WTC11 (cell line): ENCODE measurements around the gene ZFR. TPM values are rescaled to one million over a fixed set of nuclear protein-coding genes. Genes with fewer than 3 reads are reported as not detected.

Source experiments
- ATAC-seq: fragments of 200-7000 bp; cut with Tn5 transposase; 2 replicates; pipeline ENCODE4 v1.10.0; 2021; ENCODE audit warnings: mild to moderate bottlenecking, moderate library complexity
- CTCF ChIA-PET: fragments of 300-600 bp; sonication (Branson Sonifier 250); formaldehyde crosslinking; loops from one replicate; lab custom pipeline; 2021; ENCODE audit warnings: antibody characterized with exemption; lab: Charles Lee
- POLR2A ChIA-PET: fragments of 350-600 bp; sonication (Branson Sonifier 250); formaldehyde crosslinking; loops from one replicate; lab custom pipeline; 2021; ENCODE audit warnings: antibody characterized with exemption; lab: Charles Lee
- DNase-seq: peaks from one replicate; pipeline ENCODE4 v3.0.0; 2021; ENCODE audit warnings: low spot score
- H3K27ac Mint-ChIP-seq: 2 replicates; pipeline ENCODE4 v1.8.0; 2021; ENCODE audit warnings: mixed read lengths
- H3K27me3 Mint-ChIP-seq: 2 replicates; pipeline ENCODE4 v1.8.0; 2021; ENCODE audit warnings: low read depth, mild to moderate bottlenecking, moderate library complexity, mixed read lengths
- H3K36me3 Mint-ChIP-seq: 2 replicates; pipeline ENCODE4 v1.8.0; 2021; ENCODE audit warnings: mixed read lengths
- H3K4me1 Mint-ChIP-seq: 2 replicates; pipeline ENCODE4 v1.8.0; 2022; ENCODE audit warnings: mixed read lengths
- H3K4me3 Mint-ChIP-seq: 2 replicates; pipeline ENCODE4 v1.8.0; 2021; ENCODE audit warnings: mild to moderate bottlenecking, moderate library complexity, mixed read lengths
- H3K9me3 Mint-ChIP-seq: 2 replicates; pipeline ENCODE4 v1.8.0; 2021; ENCODE audit warnings: mixed read lengths
- CDX4 ChIP-seq: fragments of 250-450 bp; sonication (Bioruptor Pico); IDR thresholded peaks from 2 replicates; pipeline ENCODE4 v1.9.0; 2021; ENCODE audit warnings: moderate library complexity, mild to moderate bottlenecking, inconsistent platforms, borderline replicate concordance
- CTCF ChIP-seq: fragments of 200-600 bp; IDR thresholded peaks from 2 replicates; pipeline ENCODE4 v1.8.0; 2022; ENCODE audit warnings: antibody characterized with exemption
- ERG ChIP-seq: fragments of 250-450 bp; sonication (Bioruptor Pico); IDR thresholded peaks from 2 replicates; pipeline ENCODE4 v1.8.0; 2021; ENCODE audit warnings: mild to moderate bottlenecking
- ETV6 ChIP-seq: sonication (generic); formaldehyde crosslinking; IDR thresholded peaks from 2 replicates; pipeline ENCODE4 v1.8.1; 2022; ENCODE audit warnings: mild to moderate bottlenecking, missing genetic modification reagents
- FOXK1 ChIP-seq: sonication (generic); formaldehyde crosslinking; IDR thresholded peaks from 2 replicates; pipeline ENCODE4 v1.8.0; 2022; ENCODE audit warnings: mild to moderate bottlenecking, moderate library complexity, missing genetic modification reagents
- GTF2I ChIP-seq: fragments of 250-450 bp; sonication (Bioruptor Pico); conservative IDR thresholded peaks from 2 replicates; pipeline ENCODE4 v1.4.0; 2021; ENCODE audit warnings: mild to moderate bottlenecking
- HMGA2 ChIP-seq: fragments of 250-450 bp; sonication (Bioruptor Pico); IDR thresholded peaks from 2 replicates; pipeline ENCODE4 v1.4.0; 2021; ENCODE audit warnings: mild to moderate bottlenecking, moderate library complexity
- KAT7 ChIP-seq: sonication (generic); formaldehyde crosslinking; IDR thresholded peaks from 2 replicates; pipeline ENCODE4 v1.8.1; 2023; ENCODE audit warnings: missing genetic modification reagents, mild to moderate bottlenecking, borderline replicate concordance
- NFATC4 ChIP-seq: fragments of 250-450 bp; sonication (Bioruptor Pico); IDR thresholded peaks from 2 replicates; pipeline ENCODE4 v1.9.0; 2021; ENCODE audit warnings: mild to moderate bottlenecking
- NR1H2 ChIP-seq: sonication (generic); formaldehyde crosslinking; IDR thresholded peaks from 2 replicates; pipeline ENCODE4 v1.9.0; 2021; ENCODE audit warnings: mild to moderate bottlenecking, moderate library complexity, missing genetic modification reagents
- NR3C1 ChIP-seq: sonication (generic); formaldehyde crosslinking; conservative IDR thresholded peaks from 2 replicates; pipeline ENCODE4 v1.8.1; 2023; ENCODE audit warnings: low read depth, mild to moderate bottlenecking, missing genetic modification reagents
- SMAD4 ChIP-seq: sonication (generic); formaldehyde crosslinking; IDR thresholded peaks from 2 replicates; pipeline ENCODE4 v1.8.0; 2022; ENCODE audit warnings: mild to moderate bottlenecking, missing genetic modification reagents
- SOX15 ChIP-seq: fragments of 250-450 bp; sonication (Bioruptor Pico); IDR thresholded peaks from 2 replicates; pipeline ENCODE4 v1.9.0; 2021; ENCODE audit warnings: mild to moderate bottlenecking
- ZNF317 ChIP-seq: sonication (generic); formaldehyde crosslinking; IDR thresholded peaks from 2 replicates; pipeline ENCODE4 v1.8.1; 2023; ENCODE audit warnings: low read depth, mild to moderate bottlenecking, moderate library complexity, missing genetic modification reagents, borderline replicate concordance
- total RNA-seq: library from RNA; stranded (reverse); gene quantifications from 3 replicates; pipeline ENCODE4 v1.2.3, GENCODE V29; 2021
- TF ChIP-seq, protein P1 (sequence below): sonication (generic); formaldehyde crosslinking; IDR thresholded peaks from 2 replicates; pipeline ENCODE4 v1.8.1; 2022; ENCODE audit warnings: missing genetic modification reagents, borderline replicate concordance
- TF ChIP-seq, protein P2 (sequence below): sonication (generic); formaldehyde crosslinking; IDR thresholded peaks from 2 replicates; pipeline ENCODE4 v1.8.0; 2022; ENCODE audit warnings: mild to moderate bottlenecking, missing genetic modification reagents
- TF ChIP-seq, protein P3 (sequence below): sonication (generic); formaldehyde crosslinking; IDR thresholded peaks from 2 replicates; pipeline ENCODE4 v1.8.0; 2023; ENCODE audit warnings: missing genetic modification reagents, mild to moderate bottlenecking, borderline replicate concordance

The ZFR gene
- total RNA-seq, 1 experiment from 2014 or later = 64.5 TPM

GRCh38 chr5:32413466-32414263 is 30.9 kb downstream of the ZFR start:
- no peak for ATAC-seq
- DNase-seq = no peak
- TF ChIP-seq KAT7 (CRISPR knock-in tag) = no peak
- TF ChIP-seq, protein P1, sequence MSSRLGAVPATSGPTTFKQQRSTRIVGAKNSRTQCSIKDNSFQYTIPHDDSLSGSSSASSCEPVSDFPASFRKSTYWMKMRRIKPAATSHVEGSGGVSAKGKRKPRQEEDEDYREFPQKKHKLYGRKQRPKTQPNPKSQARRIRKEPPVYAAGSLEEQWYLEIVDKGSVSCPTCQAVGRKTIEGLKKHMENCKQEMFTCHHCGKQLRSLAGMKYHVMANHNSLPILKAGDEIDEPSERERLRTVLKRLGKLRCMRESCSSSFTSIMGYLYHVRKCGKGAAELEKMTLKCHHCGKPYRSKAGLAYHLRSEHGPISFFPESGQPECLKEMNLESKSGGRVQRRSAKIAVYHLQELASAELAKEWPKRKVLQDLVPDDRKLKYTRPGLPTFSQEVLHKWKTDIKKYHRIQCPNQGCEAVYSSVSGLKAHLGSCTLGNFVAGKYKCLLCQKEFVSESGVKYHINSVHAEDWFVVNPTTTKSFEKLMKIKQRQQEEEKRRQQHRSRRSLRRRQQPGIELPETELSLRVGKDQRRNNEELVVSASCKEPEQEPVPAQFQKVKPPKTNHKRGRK (CRISPR knock-in tag) = no peak
- no peak for TF ChIP-seq NR1H2 (CRISPR knock-in tag)
- TF ChIP-seq ERG = no peak
- TF ChIP-seq ZNF317 (CRISPR knock-in tag) = no peak
- no peak for TF ChIP-seq GTF2I (CRISPR knock-in tag)
- no peaks in the 10 kb centered on the region for H3K27me3 Mint-ChIP-seq
- CTCF ChIA-PET = no interaction called here
- POLR2A ChIA-PET = no interaction called here
- H3K27ac Mint-ChIP-seq = no peak overlapping the region; the same call in 1 of the 2 replicates
- no peaks in the 10 kb centered on the region for H3K9me3 Mint-ChIP-seq
- H3K4me3 Mint-ChIP-seq = no peak overlapping the region
- peaks cover 60% of the 10 kb centered on the region for H3K36me3 Mint-ChIP-seq
- no peaks in the 10 kb centered on the region for H3K4me1 Mint-ChIP-seq

DNA sequence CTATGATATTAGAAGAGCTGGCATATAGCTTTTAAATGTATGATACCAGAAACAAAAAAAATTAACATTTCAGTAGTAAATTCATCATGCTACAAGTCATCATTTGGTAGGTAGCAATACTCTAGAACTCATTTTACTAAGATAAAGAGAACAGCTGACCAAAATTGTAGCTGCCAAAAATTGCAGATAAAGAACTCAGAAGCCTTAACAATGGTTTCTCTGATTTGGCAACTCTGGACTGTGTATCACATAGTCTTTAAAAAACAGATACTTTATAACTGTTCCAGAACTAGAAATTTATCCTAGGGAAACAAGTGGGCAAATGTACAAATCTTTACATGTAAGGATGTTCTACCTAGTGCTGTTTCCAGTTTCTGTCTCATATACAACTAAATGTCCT is 33.9 kb downstream of the ZFR start:
- Mint-ChIP-seq H3K27me3 (no peaks in the 10 kb centered on the region), H3K4me1 (no peaks in the 10 kb centered on the region), H3K4me3 (no peak overlapping the region), H3K27ac (no peak overlapping the region), H3K36me3 (peaks cover 59% of the 10 kb centered on the region), H3K9me3 (no peaks in the 10 kb centered on the region)
- ChIA-PET POLR2A (no interaction called here), CTCF (no interaction called here)
- no peak for ATAC-seq
- TF ChIP-seq CDX4 (CRISPR knock-in tag) = no peak
- no peak for TF ChIP-seq CTCF
- no peak for TF ChIP-seq NR3C1 (CRISPR knock-in tag)
- no peak for TF ChIP-seq SOX15 (CRISPR knock-in tag)
- no peak for TF ChIP-seq ETV6 (CRISPR knock-in tag)
- TF ChIP-seq KAT7 (CRISPR knock-in tag) = no peak
- no peak for DNase-seq

DNA sequence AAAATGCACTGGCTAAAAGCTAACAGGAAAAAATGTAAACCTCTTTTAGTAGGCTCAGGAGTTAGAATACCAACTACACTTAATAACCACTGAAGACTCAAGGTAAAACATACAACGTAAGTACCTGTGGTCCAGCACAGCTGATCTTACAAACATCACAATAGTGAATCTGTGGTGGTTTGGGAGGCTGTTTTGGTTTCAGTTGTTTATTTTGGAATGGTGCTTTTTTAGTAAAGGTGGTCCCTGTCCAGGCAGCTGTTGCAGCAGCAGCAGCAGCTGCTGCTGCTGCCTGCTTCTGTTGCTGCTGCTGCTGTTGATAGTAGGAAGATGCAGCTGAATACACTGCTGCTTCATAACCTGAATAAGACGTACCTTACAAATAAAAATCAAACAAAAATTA is 37.9 kb downstream of the ZFR start:
- Mint-ChIP-seq H3K9me3 (no peaks in the 10 kb centered on the region), H3K4me1 (no peaks in the 10 kb centered on the region)
- CTCF ChIA-PET = interaction anchor here (2.2 kb wide), 1 partner anchor 77 kb away, joined by 6 read pairs; no protein-coding TSS in a partner anchor
- DNase-seq (no peak), ATAC-seq (no peak)
- TF ChIP-seq GTF2I (CRISPR knock-in tag) (no peak), SMAD4 (CRISPR knock-in tag) (no peak), NFATC4 (CRISPR knock-in tag) (no peak), ZNF317 (CRISPR knock-in tag) (no peak), HMGA2 (CRISPR knock-in tag) (no peak), FOXK1 (CRISPR knock-in tag) (no peak)
- TF ChIP-seq, protein P2, sequence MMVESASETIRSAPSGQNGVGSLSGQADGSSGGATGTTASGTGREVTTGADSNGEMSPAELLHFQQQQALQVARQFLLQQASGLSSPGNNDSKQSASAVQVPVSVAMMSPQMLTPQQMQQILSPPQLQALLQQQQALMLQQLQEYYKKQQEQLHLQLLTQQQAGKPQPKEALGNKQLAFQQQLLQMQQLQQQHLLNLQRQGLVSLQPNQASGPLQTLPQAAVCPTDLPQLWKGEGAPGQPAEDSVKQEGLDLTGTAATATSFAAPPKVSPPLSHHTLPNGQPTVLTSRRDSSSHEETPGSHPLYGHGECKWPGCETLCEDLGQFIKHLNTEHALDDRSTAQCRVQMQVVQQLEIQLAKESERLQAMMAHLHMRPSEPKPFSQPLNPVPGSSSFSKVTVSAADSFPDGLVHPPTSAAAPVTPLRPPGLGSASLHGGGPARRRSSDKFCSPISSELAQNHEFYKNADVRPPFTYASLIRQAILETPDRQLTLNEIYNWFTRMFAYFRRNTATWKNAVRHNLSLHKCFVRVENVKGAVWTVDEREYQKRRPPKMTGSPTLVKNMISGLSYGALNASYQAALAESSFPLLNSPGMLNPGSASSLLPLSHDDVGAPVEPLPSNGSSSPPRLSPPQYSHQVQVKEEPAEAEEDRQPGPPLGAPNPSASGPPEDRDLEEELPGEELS (CRISPR knock-in tag) = no peak
- TF ChIP-seq, protein P3, sequence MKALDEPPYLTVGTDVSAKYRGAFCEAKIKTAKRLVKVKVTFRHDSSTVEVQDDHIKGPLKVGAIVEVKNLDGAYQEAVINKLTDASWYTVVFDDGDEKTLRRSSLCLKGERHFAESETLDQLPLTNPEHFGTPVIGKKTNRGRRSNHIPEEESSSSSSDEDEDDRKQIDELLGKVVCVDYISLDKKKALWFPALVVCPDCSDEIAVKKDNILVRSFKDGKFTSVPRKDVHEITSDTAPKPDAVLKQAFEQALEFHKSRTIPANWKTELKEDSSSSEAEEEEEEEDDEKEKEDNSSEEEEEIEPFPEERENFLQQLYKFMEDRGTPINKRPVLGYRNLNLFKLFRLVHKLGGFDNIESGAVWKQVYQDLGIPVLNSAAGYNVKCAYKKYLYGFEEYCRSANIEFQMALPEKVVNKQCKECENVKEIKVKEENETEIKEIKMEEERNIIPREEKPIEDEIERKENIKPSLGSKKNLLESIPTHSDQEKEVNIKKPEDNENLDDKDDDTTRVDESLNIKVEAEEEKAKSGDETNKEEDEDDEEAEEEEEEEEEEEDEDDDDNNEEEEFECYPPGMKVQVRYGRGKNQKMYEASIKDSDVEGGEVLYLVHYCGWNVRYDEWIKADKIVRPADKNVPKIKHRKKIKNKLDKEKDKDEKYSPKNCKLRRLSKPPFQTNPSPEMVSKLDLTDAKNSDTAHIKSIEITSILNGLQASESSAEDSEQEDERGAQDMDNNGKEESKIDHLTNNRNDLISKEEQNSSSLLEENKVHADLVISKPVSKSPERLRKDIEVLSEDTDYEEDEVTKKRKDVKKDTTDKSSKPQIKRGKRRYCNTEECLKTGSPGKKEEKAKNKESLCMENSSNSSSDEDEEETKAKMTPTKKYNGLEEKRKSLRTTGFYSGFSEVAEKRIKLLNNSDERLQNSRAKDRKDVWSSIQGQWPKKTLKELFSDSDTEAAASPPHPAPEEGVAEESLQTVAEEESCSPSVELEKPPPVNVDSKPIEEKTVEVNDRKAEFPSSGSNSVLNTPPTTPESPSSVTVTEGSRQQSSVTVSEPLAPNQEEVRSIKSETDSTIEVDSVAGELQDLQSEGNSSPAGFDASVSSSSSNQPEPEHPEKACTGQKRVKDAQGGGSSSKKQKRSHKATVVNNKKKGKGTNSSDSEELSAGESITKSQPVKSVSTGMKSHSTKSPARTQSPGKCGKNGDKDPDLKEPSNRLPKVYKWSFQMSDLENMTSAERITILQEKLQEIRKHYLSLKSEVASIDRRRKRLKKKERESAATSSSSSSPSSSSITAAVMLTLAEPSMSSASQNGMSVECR (CRISPR knock-in tag) = no peak
- TF ChIP-seq, all 79 proteins: peak for 0
- Mint-ChIP-seq H3K27ac (no peak overlapping the region), H3K4me3 (no peak overlapping the region), H3K36me3 (peaks cover 62% of the 10 kb centered on the region), H3K27me3 (no peaks in the 10 kb centered on the region)
- POLR2A ChIA-PET = interaction anchor here (1.5 kb wide), 1 partner anchor 17 kb away, joined by 7 read pairs; no protein-coding TSS in a partner anchor
